Liver (tissue), 9 donors: ENCODE measurements around the gene ENG. TPM values are rescaled to one million over a fixed set of nuclear protein-coding genes. Genes with fewer than 3 reads are reported as not detected.
A peak's percentile ranks its signal among the peaks of the same experiment; 100 is the strongest.

ENCODE experiments used
- DNase-seq: peaks from one replicate; pipeline ENCODE4 v3.0.0-alpha.2; 2017; ENCODE audit warnings: low spot score
- H3K27ac ChIP-seq, 2 donors: one replicate each; pipeline ENCODE4 v1.7.0; 2013; ENCODE audit warnings: inconsistent platforms in 2 of 2, low read length in 2 of 2, control low read depth in 1 of 2, low read depth in 1 of 2, mild to moderate bottlenecking in 1 of 2
- H3K27me3 ChIP-seq, 4 donors: one replicate each; pipeline versions ENCODE4 v1.6.1 to v1.7.0; 2013; ENCODE audit warnings: low read length in 3 of 4, inconsistent platforms in 1 of 4, mild to moderate bottlenecking in 1 of 4, moderate library complexity in 1 of 4; ENCODE audit not compliant: control insufficient read depth in 4 of 4, insufficient read depth in 4 of 4
- H3K36me3 ChIP-seq, 4 donors: one replicate each; pipeline versions ENCODE4 v1.6.1 to v1.7.0; 2013; ENCODE audit warnings: low read length in 3 of 4, mild to moderate bottlenecking in 3 of 4, low read depth in 1 of 4, moderate library complexity in 1 of 4; ENCODE audit not compliant: control insufficient read depth in 4 of 4, insufficient read depth in 3 of 4
- H3K4me1 ChIP-seq, 4 donors: one replicate each; pipeline versions ENCODE4 v1.6.1 to v1.7.0; 2013; ENCODE audit warnings: low read length in 3 of 4, mild to moderate bottlenecking in 3 of 4, moderate library complexity in 1 of 4; ENCODE audit not compliant: control insufficient read depth in 4 of 4, insufficient read depth in 4 of 4
- H3K4me3 ChIP-seq, 3 donors: one replicate each; pipeline versions ENCODE4 v1.6.1 to v1.7.0; 2013; ENCODE audit warnings: low read length in 3 of 3, control low read depth in 1 of 3, low read depth in 1 of 3, mild to moderate bottlenecking in 1 of 3
- H3K9ac ChIP-seq, 2 donors: one replicate each; pipeline ENCODE4 v1.7.0; 2013; ENCODE audit warnings: low read length in 2 of 2, mild to moderate bottlenecking in 2 of 2, moderate library complexity in 2 of 2, control low read depth in 1 of 2, low read depth in 1 of 2
- H3K9me3 ChIP-seq, 4 donors: one replicate each; pipeline versions ENCODE4 v1.6.1 to v1.7.0; 2013; ENCODE audit warnings: low read length in 3 of 4; ENCODE audit not compliant: control insufficient read depth in 4 of 4
- FOXA1 ChIP-seq: IDR thresholded peaks from 2 replicates; pipeline ENCODE4 v1.6.1; 2016; ENCODE audit warnings: antibody characterized with exemption
- HNF4G ChIP-seq: IDR thresholded peaks from 2 replicates; pipeline ENCODE4 v1.6.1; 2016; ENCODE audit warnings: antibody characterized with exemption
- JUND ChIP-seq, 2 donors: IDR thresholded peaks; 2 replicates each; pipeline ENCODE4 v1.6.1; 2016; ENCODE audit warnings: antibody characterized with exemption in 2 of 2
- NR2F2 ChIP-seq: IDR thresholded peaks from 2 replicates; pipeline ENCODE4 v1.6.1; 2016; ENCODE audit warnings: antibody characterized with exemption
- RAD21 ChIP-seq, 2 donors: IDR thresholded peaks; 2 replicates each; pipeline ENCODE4 v1.6.1; 2016; ENCODE audit warnings: antibody characterized with exemption in 2 of 2, mild to moderate bottlenecking in 2 of 2
- SP1 ChIP-seq: IDR thresholded peaks from 2 replicates; pipeline ENCODE4 v1.6.1; 2018; ENCODE audit warnings: antibody characterized with exemption, mild to moderate bottlenecking
- TAF1 ChIP-seq: conservative IDR thresholded peaks from 2 replicates; pipeline ENCODE4 v1.6.1; 2016; ENCODE audit warnings: antibody characterized with exemption, mild to moderate bottlenecking
- YY1 ChIP-seq: IDR thresholded peaks from 2 replicates; pipeline ENCODE4 v1.6.1; 2016; ENCODE audit warnings: antibody characterized with exemption, mild to moderate bottlenecking
- WGBS: extraction: QIAGEN DNeasy Blood & Tissue Kit; methylation state at CpG from one replicate; pipeline ENCODE4 v1.1.7; 2013; 5-methylcytosine and 5-hydroxymethylcytosine counted together
- polyA plus RNA-seq, 2 donors: library from polyadenylated mRNA; stranded (reverse) in 1 of 2; unstranded in 1 of 2; fragments of 200-250 nt in 1 of 2; fragments of >200 nt in 1 of 2; fragmentation: Nextera tagmentation in 1 of 2; extraction: Ambion mirVana in 1 of 2; gene quantifications; one replicate each; pipeline versions ENCODE4 v1.2.1 to v1.2.3, GENCODE V29; 2013 to 2015
- total RNA-seq, 2 donors: library from RNA; depleted of rRNA; stranded (reverse); fragments of >200 nt; gene quantifications; one replicate each; pipeline ENCODE4 v1.2.3, GENCODE V29; 2014
- TF ChIP-seq, protein P1 (sequence below): IDR thresholded peaks from 2 replicates; pipeline ENCODE4 v1.6.1; 2016; ENCODE audit warnings: antibody characterized with exemption, mild to moderate bottlenecking
- TF ChIP-seq, protein P2 (sequence below): IDR thresholded peaks from 2 replicates; pipeline ENCODE4 v1.6.1; 2016; ENCODE audit warnings: antibody characterized with exemption
- TF ChIP-seq, protein P3 (sequence below): IDR thresholded peaks from 2 replicates; pipeline ENCODE4 v1.6.1; 2016; ENCODE audit warnings: antibody characterized with exemption
- donor health status: healthy.
- donor health status: healthy.
- donor health status: healthy.
- donor health status: healthy.
- donor health status: healthy.

Gene ENG
- total and polyA plus RNA-seq, 4 donors, result 12.8 to 91.3 (median 24.2) TPM

DNA sequence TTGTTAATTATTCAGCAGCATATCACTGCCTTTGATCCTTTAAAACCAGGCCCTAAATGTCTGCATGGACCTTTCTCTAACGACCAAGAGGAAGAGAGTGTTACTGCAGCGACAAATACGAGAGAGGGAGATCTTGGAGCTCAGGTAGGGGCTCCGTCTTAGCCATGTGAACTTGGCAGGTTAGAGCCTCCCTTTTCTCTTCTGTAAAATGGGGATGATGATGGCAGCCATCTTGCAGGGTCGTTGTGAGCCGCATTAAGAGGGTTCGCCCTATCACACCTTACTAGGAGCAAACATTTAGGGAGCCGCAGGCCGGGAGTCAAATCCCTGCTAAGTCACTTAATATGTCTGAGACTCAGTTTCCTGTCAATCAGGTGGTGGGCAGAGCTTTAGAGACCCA, 1.6 kb downstream of the ENG start (continued):
- TF ChIP-seq, protein P1, sequence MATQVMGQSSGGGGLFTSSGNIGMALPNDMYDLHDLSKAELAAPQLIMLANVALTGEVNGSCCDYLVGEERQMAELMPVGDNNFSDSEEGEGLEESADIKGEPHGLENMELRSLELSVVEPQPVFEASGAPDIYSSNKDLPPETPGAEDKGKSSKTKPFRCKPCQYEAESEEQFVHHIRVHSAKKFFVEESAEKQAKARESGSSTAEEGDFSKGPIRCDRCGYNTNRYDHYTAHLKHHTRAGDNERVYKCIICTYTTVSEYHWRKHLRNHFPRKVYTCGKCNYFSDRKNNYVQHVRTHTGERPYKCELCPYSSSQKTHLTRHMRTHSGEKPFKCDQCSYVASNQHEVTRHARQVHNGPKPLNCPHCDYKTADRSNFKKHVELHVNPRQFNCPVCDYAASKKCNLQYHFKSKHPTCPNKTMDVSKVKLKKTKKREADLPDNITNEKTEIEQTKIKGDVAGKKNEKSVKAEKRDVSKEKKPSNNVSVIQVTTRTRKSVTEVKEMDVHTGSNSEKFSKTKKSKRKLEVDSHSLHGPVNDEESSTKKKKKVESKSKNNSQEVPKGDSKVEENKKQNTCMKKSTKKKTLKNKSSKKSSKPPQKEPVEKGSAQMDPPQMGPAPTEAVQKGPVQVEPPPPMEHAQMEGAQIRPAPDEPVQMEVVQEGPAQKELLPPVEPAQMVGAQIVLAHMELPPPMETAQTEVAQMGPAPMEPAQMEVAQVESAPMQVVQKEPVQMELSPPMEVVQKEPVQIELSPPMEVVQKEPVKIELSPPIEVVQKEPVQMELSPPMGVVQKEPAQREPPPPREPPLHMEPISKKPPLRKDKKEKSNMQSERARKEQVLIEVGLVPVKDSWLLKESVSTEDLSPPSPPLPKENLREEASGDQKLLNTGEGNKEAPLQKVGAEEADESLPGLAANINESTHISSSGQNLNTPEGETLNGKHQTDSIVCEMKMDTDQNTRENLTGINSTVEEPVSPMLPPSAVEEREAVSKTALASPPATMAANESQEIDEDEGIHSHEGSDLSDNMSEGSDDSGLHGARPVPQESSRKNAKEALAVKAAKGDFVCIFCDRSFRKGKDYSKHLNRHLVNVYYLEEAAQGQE, result no peak
- TF ChIP-seq HNF4G, result no peak

DNA sequence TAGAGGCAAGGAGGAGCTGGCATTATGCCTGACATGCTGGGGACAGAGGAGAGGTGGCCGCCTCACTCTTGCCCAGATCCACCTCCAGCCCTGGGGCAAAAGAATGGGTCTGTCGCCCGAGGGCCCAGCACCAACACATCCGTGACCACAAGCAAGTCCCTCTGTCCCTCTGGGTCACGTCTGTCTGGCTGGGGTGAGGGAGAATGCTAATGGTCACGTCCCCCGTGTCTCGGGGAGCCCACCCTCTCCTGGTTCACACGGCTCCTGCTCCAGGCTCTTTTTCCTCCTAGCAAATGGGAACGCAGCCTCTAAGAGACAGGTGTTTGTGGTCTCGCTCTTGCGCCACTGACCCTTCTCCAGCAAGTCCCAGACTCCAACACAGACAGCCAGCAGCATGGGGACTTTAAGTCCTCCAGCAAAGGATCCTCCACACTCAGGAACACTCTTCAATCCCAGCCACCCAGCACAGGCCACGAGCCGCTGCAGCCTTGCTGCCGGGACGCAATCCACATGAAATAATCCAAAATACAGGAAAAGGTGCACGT, 4.1 kb downstream of the ENG start:
- no peaks in the 10 kb centered on the region for H3K36me3 ChIP-seq
- no peak for DNase-seq
- H3K4me1 ChIP-seq, result peaks cover 0 to 2% (median 0%) of the 10 kb centered on the region in 4 donors
- no peak overlapping the region for H3K27ac ChIP-seq
- H3K4me3 ChIP-seq, result peak overlapping the region in 1 of 3 donors; percentile 28
- no peak overlapping the region for H3K9ac ChIP-seq
- H3K27me3 ChIP-seq, result no peaks in the 10 kb centered on the region
- 83% methylated on average over 17 of the region's 17 CpGs for WGBS
- peaks cover 0 to 10% (median 1%) of the 10 kb centered on the region in 4 donors for H3K9me3 ChIP-seq
- TF ChIP-seq, protein P2, sequence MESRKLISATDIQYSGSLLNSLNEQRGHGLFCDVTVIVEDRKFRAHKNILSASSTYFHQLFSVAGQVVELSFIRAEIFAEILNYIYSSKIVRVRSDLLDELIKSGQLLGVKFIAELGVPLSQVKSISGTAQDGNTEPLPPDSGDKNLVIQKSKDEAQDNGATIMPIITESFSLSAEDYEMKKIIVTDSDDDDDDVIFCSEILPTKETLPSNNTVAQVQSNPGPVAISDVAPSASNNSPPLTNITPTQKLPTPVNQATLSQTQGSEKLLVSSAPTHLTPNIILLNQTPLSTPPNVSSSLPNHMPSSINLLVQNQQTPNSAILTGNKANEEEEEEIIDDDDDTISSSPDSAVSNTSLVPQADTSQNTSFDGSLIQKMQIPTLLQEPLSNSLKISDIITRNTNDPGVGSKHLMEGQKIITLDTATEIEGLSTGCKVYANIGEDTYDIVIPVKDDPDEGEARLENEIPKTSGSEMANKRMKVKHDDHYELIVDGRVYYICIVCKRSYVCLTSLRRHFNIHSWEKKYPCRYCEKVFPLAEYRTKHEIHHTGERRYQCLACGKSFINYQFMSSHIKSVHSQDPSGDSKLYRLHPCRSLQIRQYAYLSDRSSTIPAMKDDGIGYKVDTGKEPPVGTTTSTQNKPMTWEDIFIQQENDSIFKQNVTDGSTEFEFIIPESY, result no peak
- no peak for TF ChIP-seq NR2F2

DNA sequence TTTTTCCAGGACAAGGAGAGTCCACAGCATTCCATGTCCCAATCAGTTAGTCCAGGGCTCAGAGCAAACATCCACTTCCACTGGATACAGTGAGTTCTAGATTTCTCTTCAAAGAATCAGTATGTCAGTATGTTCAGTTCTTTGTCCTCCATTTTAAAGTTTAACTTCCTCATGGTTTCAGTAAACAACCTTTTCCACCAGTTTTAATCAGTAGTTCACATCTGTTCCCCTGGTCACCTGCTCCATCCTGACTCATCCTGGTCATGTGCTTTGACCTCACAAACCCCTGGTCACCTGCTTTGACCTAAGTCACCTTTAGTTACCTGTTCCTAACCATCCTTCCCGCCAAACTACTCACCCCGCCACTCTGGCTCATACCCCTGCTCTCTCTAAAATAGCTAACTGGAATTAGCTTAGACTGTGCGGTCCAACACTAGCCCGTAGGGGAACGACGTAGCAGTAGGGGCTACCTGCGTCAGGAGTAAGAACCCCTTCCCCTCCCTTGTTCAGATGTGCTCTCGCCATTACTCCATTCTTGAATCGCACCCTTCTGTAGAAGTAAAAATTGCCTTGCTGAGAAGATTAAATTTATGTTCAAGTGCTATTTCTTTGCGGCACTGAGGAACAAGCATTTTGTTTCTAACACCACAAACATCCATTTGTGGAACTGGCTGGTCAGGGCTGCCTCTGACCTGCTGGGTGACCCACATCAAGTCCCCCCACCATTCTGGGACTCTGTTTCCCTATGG, 5.5 kb downstream of the ENG start:
- H3K9ac ChIP-seq, result no peak overlapping the region
- peaks cover 0 to 2% (median 0%) of the 10 kb centered on the region in 4 donors for H3K4me1 ChIP-seq
- no peaks in the 10 kb centered on the region for H3K36me3 ChIP-seq
- 87% methylated on average over 10 of the region's 10 CpGs for WGBS
- H3K4me3 ChIP-seq, result no peak overlapping the region
- H3K9me3 ChIP-seq, result peaks cover 0 to 10% (median 1%) of the 10 kb centered on the region in 4 donors
- TF ChIP-seq TAF1 (no peak), SP1 (no peak), RAD21 (IDR thresholded peaks at IDR 0.05) (no peak), JUND (IDR thresholded peaks at IDR 0.05) (no peak), YY1 (no peak), FOXA1 (no peak)
- TF ChIP-seq, protein P3, sequence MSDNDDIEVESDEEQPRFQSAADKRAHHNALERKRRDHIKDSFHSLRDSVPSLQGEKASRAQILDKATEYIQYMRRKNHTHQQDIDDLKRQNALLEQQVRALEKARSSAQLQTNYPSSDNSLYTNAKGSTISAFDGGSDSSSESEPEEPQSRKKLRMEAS, result no peak
- TF ChIP-seq, protein P2, result no peak
- TF ChIP-seq, protein P1, result no peak
- no peaks in the 10 kb centered on the region for H3K27me3 ChIP-seq
- H3K27ac ChIP-seq, result no peak overlapping the region
- DNase-seq, result no peak
